K562 (cell line): Measurements from ENCODE around the gene AP2S1. TPM values are rescaled to one million over a fixed set of nuclear protein-coding genes. Genes with fewer than 3 reads are reported as not detected.

ENCODE experiments used
- C11orf30 ChIP-seq: fragments of 450-650 bp; IDR thresholded peaks from 2 replicates; pipeline ENCODE4 v1.6.1; 2016; ENCODE audit warnings: low read depth, mild to moderate bottlenecking
- CC2D1A ChIP-seq: fragments of 450-650 bp; IDR thresholded peaks from 2 replicates; pipeline ENCODE4 v1.6.1; 2017; ENCODE audit warnings: mild to moderate bottlenecking
- CREBBP ChIP-seq: IDR thresholded peaks from one replicate; pipeline ENCODE4 v1.6.1; 2012; ENCODE audit warnings: low read depth, mild to moderate bottlenecking, control low read depth, inconsistent platforms, low read length
- GATAD2B ChIP-seq: fragments of 450-650 bp; IDR thresholded peaks from 2 replicates; pipeline ENCODE4 v1.6.1; 2017; ENCODE audit warnings: mild to moderate bottlenecking, borderline replicate concordance
- MEIS2 ChIP-seq: fragments of 450-650 bp; IDR thresholded peaks from 2 replicates; pipeline ENCODE4 v1.6.1; 2014; ENCODE audit warnings: mild to moderate bottlenecking; ENCODE audit not compliant: partially characterized antibody
- MTA1 ChIP-seq: fragments of 450-650 bp; IDR thresholded peaks from 2 replicates; pipeline ENCODE4 v1.6.1; 2017; ENCODE audit warnings: borderline replicate concordance
- MYC ChIP-seq, 2 experiments: fragments of 250-450 bp in 1 of 2; sonication (Bioruptor Pico) in 1 of 2; IDR thresholded peaks; 2 replicates each; pipeline versions ENCODE4 v1.5.1 to v1.6.1; 2012 to 2021; ENCODE audit warnings: low read depth in 2 of 2, borderline replicate concordance in 1 of 2, improper control_type of control experiment in 1 of 2, low read length in 1 of 2, mild to moderate bottlenecking in 1 of 2, moderate library complexity in 1 of 2
- NFATC3 ChIP-seq: fragments of 450-650 bp; IDR thresholded peaks from 2 replicates; pipeline ENCODE4 v1.6.1; 2017; ENCODE audit warnings: mild to moderate bottlenecking
- NFIX ChIP-seq: fragments of 250-450 bp; sonication (Bioruptor Pico); IDR thresholded peaks from 2 replicates; pipeline ENCODE4 v1.4.0; 2020; ENCODE audit warnings: low read depth, mild to moderate bottlenecking, moderate library complexity
- NRF1 ChIP-seq, 2 experiments: fragments of 450-650 bp; IDR thresholded peaks in 1 of 2; conservative IDR thresholded peaks in 1 of 2; 2 replicates each; pipeline ENCODE4 v1.6.1; 2014; ENCODE audit warnings: mild to moderate bottlenecking in 2 of 2
- PHF21A ChIP-seq: fragments of 450-650 bp; IDR thresholded peaks from 2 replicates; pipeline ENCODE4 v1.6.1; 2017; ENCODE audit warnings: low read depth, borderline replicate concordance
- PHF8 ChIP-seq: fragments of 200-600 bp; sonication (generic); IDR thresholded peaks from 2 replicates; pipeline ENCODE4 v1.6.1; 2012; ENCODE audit warnings: mixed run types, mild to moderate bottlenecking, inconsistent platforms, low read length, moderate library complexity, borderline replicate concordance
- POLR2AphosphoS2 ChIP-seq: IDR thresholded peaks from 2 replicates; pipeline ENCODE4 v1.6.1; 2012; ENCODE audit warnings: low read length, improper control_type of control experiment
- PTBP1 ChIP-seq: fragments of 200-400 bp; formaldehyde crosslinking; IDR thresholded peaks from 2 replicates; pipeline ENCODE4 v1.6.1; 2017; ENCODE audit warnings: low read depth, low read length
- SAFB2 ChIP-seq: fragments of 200-400 bp; formaldehyde crosslinking; IDR thresholded peaks from 2 replicates; pipeline ENCODE4 v1.6.1; 2018; ENCODE audit warnings: borderline replicate concordance, low read length, low read depth, moderate library complexity; ENCODE audit not compliant: severe bottlenecking
- SOX6 ChIP-seq: fragments of 450-650 bp; IDR thresholded peaks from 2 replicates; pipeline ENCODE4 v1.6.1; 2014; ENCODE audit warnings: mild to moderate bottlenecking
- STAT5B ChIP-seq: fragments of 250-450 bp; sonication (Bioruptor Pico); IDR thresholded peaks from 2 replicates; pipeline ENCODE4 v1.8.0; 2021; ENCODE audit warnings: mild to moderate bottlenecking, inconsistent platforms
- TCF7 ChIP-seq: sonication (generic); IDR thresholded peaks from 2 replicates; pipeline ENCODE4 v1.6.1; 2016; ENCODE audit warnings: antibody characterized with exemption, borderline replicate concordance
- ZC3H8 ChIP-seq: fragments of 450-650 bp; IDR thresholded peaks from 2 replicates; pipeline ENCODE4 v1.6.1; 2017
- ZNF282 ChIP-seq: sonication (generic); formaldehyde crosslinking; IDR thresholded peaks from 2 replicates; pipeline ENCODE4 v1.8.1; 2023; ENCODE audit warnings: missing genetic modification reagents
- ZNF347 ChIP-seq: fragments of 450-650 bp; formaldehyde crosslinking; IDR thresholded peaks from 2 replicates; pipeline ENCODE4 v1.4.0; 2020; ENCODE audit warnings: low read depth, mild to moderate bottlenecking, moderate library complexity
- polyA plus RNA-seq, 8 experiments: library from polyadenylated mRNA; depleted of rRNA in 4 of 8; stranded (reverse) in 5 of 8; unstranded in 3 of 8; fragments of >200 nt; fragmentation: Nextera tagmentation in 2 of 8; fragmentation: Illumina TruSeq in 1 of 8; extraction: Ambion mirVana in 2 of 8; extraction: Trizol in 1 of 8; gene quantifications; 2 replicates each; pipeline versions ENCODE4 v1.2.1 to v1.2.3, GENCODE V29; 2011 to 2014; ENCODE audit warnings: inconsistent platforms in 1 of 8, missing spikeins in 1 of 8
- total RNA-seq, 7 experiments: library from RNA; depleted of rRNA in 6 of 7; stranded (reverse); fragments of >200 nt in 6 of 7; fragmentation: Illumina TruSeq in 2 of 7; extraction: Trizol in 2 of 7; gene quantifications; 2 replicates each; pipeline versions ENCODE4 v1.2.1 to v1.2.3, GENCODE V29; 2011 to 2021; ENCODE audit warnings: low replicate concordance in 1 of 7
- TF ChIP-seq, protein P1 (sequence below): fragments of 200-800 bp; sonication (Bioruptor generic); IDR thresholded peaks from 2 replicates; pipeline ENCODE4 v1.6.1; 2017; ENCODE audit warnings: missing genetic modification characterization, missing compliant biosample characterization
- TF ChIP-seq, protein P2 (sequence below): fragments of 450-650 bp; IDR thresholded peaks from 2 replicates; pipeline ENCODE4 v1.6.1; 2016; ENCODE audit warnings: antibody characterized with exemption
- TF ChIP-seq, protein P3 (sequence below): IDR thresholded peaks from 3 replicates; pipeline ENCODE4 v1.6.1; 2011; ENCODE audit warnings: borderline replicate concordance, mild to moderate bottlenecking; ENCODE audit not compliant: insufficient read length, insufficient read depth
- TF ChIP-seq, protein P4 (sequence below): sonication (generic); formaldehyde crosslinking; IDR thresholded peaks from 2 replicates; pipeline ENCODE4 v1.8.0; 2023; ENCODE audit warnings: mild to moderate bottlenecking, missing genetic modification reagents

The AP2S1 gene
- total and polyA plus RNA-seq, 9 of the 15 experiments (the other 6 are each of a cell fraction or from before 2014, with no cell fraction given), result 32.4 to 294 (median 136) TPM

DNA sequence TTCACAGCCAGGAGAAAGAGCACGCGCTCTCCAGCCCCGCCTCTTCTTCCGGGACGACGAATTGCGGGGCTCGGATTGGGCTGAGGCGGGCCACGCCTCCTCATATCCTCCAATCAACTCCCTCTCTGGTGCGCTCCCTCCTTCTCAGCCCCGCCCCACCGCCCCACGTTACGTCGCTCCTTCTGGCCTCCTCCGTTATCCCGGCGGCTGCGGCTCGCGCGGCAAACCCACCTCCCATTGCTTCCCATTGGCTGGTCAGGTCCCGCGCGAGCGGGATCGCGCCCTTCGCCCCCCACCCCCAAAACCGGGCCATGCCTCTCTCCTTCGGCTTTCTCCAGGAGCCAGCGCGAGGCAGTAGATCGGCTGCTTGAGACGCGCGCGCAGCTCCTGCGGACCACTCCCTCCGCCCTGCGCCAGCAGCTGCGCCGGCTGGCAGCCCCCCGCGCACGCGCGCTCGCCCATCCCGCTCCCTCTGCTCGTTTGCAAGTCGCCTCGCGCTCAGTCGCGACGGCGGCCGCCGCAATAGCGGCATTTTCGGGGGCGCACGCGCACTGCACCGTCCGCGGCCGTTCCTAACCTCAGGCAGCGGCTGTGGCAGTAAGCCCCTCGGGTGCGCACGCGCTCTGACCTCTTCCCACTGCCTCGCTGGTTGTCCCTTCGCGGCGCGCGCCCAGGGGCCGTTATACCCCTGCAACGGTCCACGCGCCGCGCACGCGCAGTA lies 9.6 kb upstream of the AP2S1 start (continued):
- TF ChIP-seq, protein P1, sequence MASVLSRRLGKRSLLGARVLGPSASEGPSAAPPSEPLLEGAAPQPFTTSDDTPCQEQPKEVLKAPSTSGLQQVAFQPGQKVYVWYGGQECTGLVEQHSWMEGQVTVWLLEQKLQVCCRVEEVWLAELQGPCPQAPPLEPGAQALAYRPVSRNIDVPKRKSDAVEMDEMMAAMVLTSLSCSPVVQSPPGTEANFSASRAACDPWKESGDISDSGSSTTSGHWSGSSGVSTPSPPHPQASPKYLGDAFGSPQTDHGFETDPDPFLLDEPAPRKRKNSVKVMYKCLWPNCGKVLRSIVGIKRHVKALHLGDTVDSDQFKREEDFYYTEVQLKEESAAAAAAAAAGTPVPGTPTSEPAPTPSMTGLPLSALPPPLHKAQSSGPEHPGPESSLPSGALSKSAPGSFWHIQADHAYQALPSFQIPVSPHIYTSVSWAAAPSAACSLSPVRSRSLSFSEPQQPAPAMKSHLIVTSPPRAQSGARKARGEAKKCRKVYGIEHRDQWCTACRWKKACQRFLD (CRISPR knock-in tag), result peak; percentile 55; the same call in 1 of the 2 replicates
- TF ChIP-seq MYC (IDR thresholded peaks at IDR 0.05; ENCODE audit: low read depth, low read length) (peak; percentile 96), MYC (CRISPR knock-in tag; IDR thresholded peaks at IDR 0.05; ENCODE audit: borderline replicate concordance, low read depth) (no peak), PHF8 (peak; percentile 87; the same call in 1 of the 2 replicates), ZNF282 (CRISPR knock-in tag) (peak; percentile 97), MTA1 (no peak), SOX6 (no peak), CREBBP (no peak), MEIS2 (peak; percentile 86), PHF21A (no peak; the same call in 1 of the 2 replicates), ZNF347 (CRISPR knock-in tag) (no peak), TCF7 (no peak), CC2D1A (no peak), STAT5B (no peak), NFIX (CRISPR knock-in tag) (no peak), GATAD2B (no peak), NFATC3 (no peak), POLR2AphosphoS2 (no peak), ZC3H8 (no peak), SAFB2 (no peak), C11orf30 (no peak), PTBP1 (no peak), NRF1 (conservative IDR thresholded peaks at IDR 0.05 in 1 of 2, IDR thresholded peaks at IDR 0.05 in 1 of 2) (peak; percentile 98 to 99)
- TF ChIP-seq, protein P2, sequence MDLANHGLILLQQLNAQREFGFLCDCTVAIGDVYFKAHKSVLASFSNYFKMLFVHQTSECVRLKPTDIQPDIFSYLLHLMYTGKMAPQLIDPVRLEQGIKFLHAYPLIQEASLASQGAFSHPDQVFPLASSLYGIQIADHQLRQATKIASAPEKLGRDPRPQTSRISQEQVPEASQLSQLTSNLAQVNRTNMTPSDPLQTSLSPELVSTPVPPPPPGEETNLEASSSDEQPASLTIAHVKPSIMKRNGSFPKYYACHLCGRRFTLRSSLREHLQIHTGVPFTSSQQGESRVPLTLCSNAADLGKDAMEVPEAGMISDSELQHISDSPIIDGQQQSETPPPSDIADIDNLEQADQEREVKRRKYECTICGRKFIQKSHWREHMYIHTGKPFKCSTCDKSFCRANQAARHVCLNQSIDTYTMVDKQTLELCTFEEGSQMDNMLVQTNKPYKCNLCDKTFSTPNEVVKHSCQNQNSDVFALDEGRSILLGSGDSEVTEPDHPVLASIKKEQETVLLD, result peak; percentile 83
- TF ChIP-seq, protein P3, sequence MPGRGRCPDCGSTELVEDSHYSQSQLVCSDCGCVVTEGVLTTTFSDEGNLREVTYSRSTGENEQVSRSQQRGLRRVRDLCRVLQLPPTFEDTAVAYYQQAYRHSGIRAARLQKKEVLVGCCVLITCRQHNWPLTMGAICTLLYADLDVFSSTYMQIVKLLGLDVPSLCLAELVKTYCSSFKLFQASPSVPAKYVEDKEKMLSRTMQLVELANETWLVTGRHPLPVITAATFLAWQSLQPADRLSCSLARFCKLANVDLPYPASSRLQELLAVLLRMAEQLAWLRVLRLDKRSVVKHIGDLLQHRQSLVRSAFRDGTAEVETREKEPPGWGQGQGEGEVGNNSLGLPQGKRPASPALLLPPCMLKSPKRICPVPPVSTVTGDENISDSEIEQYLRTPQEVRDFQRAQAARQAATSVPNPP, result no peak
- TF ChIP-seq, protein P4, sequence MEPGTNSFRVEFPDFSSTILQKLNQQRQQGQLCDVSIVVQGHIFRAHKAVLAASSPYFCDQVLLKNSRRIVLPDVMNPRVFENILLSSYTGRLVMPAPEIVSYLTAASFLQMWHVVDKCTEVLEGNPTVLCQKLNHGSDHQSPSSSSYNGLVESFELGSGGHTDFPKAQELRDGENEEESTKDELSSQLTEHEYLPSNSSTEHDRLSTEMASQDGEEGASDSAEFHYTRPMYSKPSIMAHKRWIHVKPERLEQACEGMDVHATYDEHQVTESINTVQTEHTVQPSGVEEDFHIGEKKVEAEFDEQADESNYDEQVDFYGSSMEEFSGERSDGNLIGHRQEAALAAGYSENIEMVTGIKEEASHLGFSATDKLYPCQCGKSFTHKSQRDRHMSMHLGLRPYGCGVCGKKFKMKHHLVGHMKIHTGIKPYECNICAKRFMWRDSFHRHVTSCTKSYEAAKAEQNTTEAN (CRISPR knock-in tag), result 0 out of 2 replicates have a peak, but pooled peaks have one; percentile 62
